Kidney epithelial cell (primary cell): ENCODE measurements around the gene PEAR1. TPM values are rescaled to one million over a fixed set of nuclear protein-coding genes. Genes with fewer than 3 reads are reported as not detected.
"Not testable (repeated sequence)": the region's sequence is repeated elsewhere in the genome, so short reads cannot be mapped to it uniquely, and the experiment has no call there.

Source experiments
- DNase-seq: peaks from one replicate; pipeline ENCODE4 v3.0.0-alpha.2; 2010; ENCODE audit warnings: low read depth
- H3K27me3 ChIP-seq: 2 replicates; pipeline ENCODE4 v1.6.0; 2011; ENCODE audit warnings: low read length; ENCODE audit not compliant: control insufficient read depth, insufficient read depth
- H3K36me3 ChIP-seq: 2 replicates; pipeline ENCODE4 v1.5.1; 2011; ENCODE audit warnings: low read length; ENCODE audit not compliant: control insufficient read depth, insufficient read depth
- H3K4me3 ChIP-seq: 2 replicates; pipeline ENCODE4 v1.5.1; 2011; ENCODE audit warnings: low read depth, mild to moderate bottlenecking, control low read depth, low read length
- CTCF ChIP-seq: IDR thresholded peaks from 2 replicates; pipeline ENCODE4 v1.5.1; 2011; ENCODE audit warnings: mild to moderate bottlenecking, moderate library complexity, low read length, control low read depth, inconsistent platforms; ENCODE audit not compliant: insufficient read depth, poor library complexity, severe bottlenecking
- total RNA-seq: library from RNA; depleted of rRNA; stranded (reverse); fragments of >200 nt; gene quantifications from 2 replicates; pipeline ENCODE4 v1.2.3, GENCODE V29; 2015

PEAR1 gene
- total RNA-seq, 1 donor from 2014 or later, result 10.3 TPM

DNA sequence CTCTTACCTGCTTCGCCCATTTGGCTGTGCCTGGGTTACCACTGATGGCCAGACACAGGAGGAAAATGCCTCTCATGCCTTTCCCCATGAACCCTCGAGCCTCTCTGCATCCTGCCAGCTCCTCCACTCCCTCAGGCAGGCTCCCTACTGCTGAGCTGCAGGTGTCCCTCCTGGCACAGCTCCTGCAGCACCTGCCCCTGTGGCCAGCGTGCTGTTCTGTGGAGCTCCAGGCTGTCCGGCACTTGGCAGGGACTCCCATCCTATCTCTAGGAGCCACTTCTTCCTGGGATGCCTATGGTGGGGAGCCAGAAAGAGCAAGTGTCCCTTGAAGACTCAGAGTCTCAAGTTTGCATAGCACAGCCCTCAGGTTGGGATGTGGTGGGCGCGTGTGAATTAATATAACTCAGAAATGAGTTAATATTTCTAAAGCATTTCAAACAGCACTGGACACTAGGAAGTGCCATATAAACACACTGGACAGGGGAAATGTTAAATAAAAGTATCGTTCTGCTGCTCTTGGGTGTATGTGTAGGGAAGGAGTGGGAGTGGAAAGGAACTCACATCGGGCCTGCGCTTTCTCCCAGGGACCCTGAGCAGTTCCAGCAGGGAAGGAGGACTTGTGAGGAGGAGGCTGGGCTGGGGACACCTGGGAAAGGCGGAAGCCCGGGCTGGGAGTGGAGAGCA is 29.6 kb downstream of the PEAR1 start:
- Histone ChIP-seq H3K4me3 (no peak overlapping the region), H3K27me3 (peaks cover 64% of the 10 kb centered on the region)

DNA sequence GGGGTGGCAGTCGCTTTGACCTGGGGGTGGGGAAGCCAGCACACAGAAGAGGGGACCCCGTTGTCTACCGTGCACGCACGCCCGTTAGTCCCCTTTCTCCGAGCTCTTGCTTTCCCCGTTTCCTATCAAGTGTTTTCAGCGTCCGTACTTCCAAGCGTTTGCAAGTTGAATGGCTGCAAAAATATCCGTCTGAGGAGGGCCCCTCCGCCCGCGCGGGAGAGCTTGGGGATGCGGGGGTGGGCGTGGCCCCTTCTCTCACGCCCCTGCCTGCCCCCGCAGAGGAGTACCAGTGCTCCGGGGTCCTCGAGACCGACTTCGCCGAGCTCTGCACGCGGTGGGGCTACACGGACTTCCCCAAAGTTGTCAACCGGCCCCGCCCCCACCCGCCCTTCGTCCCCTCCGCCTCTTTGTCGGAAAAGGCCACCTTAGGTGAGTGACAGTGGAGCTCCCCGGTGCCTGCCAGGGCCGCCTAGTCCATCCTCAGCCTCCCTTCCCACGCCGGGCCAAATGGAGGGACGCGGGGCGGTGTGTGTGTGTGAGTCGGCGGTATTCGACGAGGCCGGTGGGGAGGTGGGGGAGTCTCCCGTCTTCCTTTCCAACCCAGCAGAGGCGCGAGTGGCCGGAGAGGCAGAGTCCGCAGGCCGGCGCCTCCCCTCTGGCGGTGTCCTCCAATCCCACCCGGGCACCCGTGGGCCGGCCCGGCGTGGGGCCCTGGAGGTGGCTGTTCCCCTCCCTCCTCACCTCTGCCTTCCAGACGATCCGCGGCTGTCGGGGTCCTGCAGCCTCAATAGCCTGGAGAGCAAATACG is 30.4 kb downstream of the PEAR1 start:
- no peak for TF ChIP-seq CTCF
- H3K4me3 ChIP-seq, result no peak overlapping the region
- no peak for DNase-seq
- H3K36me3 ChIP-seq, result no peaks in the 10 kb centered on the region
- H3K27me3 ChIP-seq, result peaks cover 64% of the 10 kb centered on the region

More for the DNA sequence above, 29.6 kb downstream of the PEAR1 start:
- TF ChIP-seq CTCF, result no peak
- no peaks in the 10 kb centered on the region for H3K36me3 ChIP-seq
- DNase-seq, result no peak

GRCh38 chr1:156924478-156925153 is 31.1 kb downstream of the PEAR1 start:
- no peaks in the 10 kb centered on the region for H3K36me3 ChIP-seq
- H3K27me3 ChIP-seq, result peaks cover 71% of the 10 kb centered on the region
- DNase-seq, result no peak
- no peak overlapping the region for H3K4me3 ChIP-seq
- no peak for TF ChIP-seq CTCF

DNA sequence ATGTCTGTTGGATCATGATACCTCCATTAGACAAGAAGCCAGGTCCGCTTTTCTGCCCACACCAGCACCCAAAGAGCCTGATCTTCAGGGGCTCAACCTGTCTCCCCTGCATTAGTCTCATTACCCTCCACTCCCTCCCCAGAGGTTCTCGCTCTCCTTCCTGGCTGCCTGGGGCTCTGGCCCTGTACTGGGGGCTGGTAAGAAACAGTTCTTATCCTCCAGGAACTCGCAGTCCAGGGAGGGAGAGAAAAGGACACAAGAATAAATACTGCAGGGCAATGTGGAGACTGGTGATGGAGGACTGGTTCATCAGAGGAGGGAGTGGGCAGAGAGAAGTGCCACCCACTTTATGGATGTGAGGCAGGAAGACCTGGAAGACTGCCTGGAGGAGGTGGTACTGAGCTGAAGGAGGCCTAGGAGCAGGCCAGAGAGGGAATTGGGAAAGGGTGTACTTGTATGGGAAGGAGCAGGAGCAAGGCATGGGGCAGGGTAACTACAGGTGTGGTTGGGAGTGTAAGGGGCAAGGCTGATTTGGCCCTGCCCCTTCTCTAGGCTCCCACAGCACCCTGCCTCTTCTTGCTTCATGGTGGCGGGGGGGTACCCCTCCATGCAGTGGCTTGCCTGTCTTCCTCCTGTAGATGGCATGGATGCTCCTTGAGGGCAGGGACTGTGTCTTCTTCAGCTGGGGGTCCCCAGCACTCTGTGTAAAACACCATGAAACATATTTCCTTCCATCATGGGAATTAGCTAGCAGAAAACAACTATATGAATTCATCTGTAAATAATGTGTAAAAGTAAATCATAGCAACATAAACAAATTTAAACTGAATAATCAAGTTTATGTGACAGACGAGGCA is 31.9 kb downstream of the PEAR1 start:
- no peak for DNase-seq
- Histone ChIP-seq H3K36me3 (no peaks in the 10 kb centered on the region), H3K27me3 (peaks cover 75% of the 10 kb centered on the region), H3K4me3 (no peak overlapping the region)
- no peak for TF ChIP-seq CTCF

- Histone ChIP-seq H3K36me3 (no peaks in the 10 kb centered on the region), H3K27me3 (peaks cover 70% of the 10 kb centered on the region), H3K4me3 (no peak overlapping the region)
- no peak for TF ChIP-seq CTCF
- DNase-seq, result no peak
Measured at GRCh38 chr1:156926175-156926574, 32.7 kb downstream of the PEAR1 start.

DNA sequence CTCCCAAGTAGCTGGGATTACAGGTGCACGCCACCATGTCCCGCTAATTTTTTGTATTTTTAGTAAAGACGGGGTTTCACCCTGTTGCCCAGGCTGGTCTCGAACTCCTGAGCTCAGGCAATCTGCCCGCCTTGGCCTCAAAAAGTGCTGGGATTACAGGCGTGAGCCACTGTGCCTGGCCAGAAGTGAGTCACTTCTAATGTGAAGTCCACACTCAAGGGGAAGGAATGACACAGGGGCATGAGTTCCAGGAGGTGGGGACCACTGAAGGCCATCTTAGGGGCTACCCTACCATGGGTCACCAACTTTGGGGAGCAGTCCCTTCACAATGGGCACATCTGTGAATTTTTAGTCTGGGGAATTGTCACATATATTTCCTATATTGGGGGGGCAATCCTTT is 33.2 kb downstream of the PEAR1 start:
- peaks cover 65% of the 10 kb centered on the region for H3K27me3 ChIP-seq

More for the DNA sequence above, 33.2 kb downstream of the PEAR1 start:
- not testable (repeated sequence) for H3K36me3 ChIP-seq, H3K4me3 ChIP-seq, DNase-seq
